ENCODE results near the gene ACRV1. TPM values are rescaled to one million over a fixed set of nuclear protein-coding genes. Genes with fewer than 3 reads are reported as not detected.

The ACRV1 gene, protein sequence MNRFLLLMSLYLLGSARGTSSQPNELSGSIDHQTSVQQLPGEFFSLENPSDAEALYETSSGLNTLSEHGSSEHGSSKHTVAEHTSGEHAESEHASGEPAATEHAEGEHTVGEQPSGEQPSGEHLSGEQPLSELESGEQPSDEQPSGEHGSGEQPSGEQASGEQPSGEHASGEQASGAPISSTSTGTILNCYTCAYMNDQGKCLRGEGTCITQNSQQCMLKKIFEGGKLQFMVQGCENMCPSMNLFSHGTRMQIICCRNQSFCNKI
- total RNA-seq (ENCODE audit: low replicate concordance) = not detected in 2 replicates

DNA sequence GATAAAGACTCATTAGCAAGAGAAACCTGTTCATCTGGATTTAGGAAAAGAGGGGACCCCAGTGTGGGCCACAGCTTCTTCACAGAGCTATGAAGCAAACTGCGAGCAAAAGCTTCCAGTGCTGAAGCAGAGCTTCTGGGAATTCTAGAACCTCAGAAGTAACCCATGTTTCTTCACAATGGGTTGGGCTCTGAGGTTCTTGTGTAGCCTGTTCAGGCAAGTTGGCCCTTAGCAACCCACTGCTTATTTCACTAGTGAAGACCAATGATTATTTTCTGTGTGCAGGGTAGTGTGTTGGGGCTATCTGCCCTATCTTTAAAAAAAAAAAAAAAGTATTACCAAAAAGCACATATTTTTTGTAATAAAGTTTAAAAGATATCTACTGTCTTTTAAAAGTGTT, at the start of gene ACRV1:
Gene ACRV1, minus strand, starts transcription at position 101 of the 400 bp plus-strand sequence. Its CDS starts 67 bp downstream, at position 34.

DNA sequence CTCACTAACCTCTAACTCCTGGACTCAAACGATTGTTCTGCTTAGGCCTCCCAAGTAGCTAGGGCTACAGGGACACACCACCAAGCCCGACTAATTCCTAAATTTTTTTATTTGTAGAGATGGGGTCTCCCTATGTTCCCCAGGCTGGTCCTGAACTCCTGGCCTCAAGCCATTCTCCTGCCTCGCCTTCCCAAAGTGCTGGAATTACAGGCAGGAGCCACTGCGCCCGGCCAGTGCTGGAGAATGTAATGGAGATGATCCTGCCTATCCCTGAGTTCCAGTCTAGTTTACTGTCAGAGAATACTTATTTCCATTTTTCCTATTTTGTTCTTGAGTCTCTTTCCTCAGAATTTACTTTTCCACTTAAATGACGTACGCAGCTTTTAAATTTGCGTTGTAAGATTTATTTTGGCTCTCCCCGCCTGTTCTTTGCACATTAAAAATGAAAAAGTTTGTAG, 55.9 kb downstream of the ACRV1 start, which contains the start of gene CHEK1:
Gene CHEK1, plus strand, starts transcription at position 408 of the 458 bp plus-strand sequence. CDS start 1,606 bp downstream, outside the sequence.

Other genes with a start within 250 kb of the ACRV1 start
- 115 and 135 TPM in 2 replicates for gene FEZ1, start 184.6 kb downstream of the ACRV1 start, total RNA-seq (ENCODE audit: low replicate concordance)
- 76.6 and 98.1 TPM in 2 replicates for gene EI24, start 111.4 kb downstream of the ACRV1 start, total RNA-seq (ENCODE audit: low replicate concordance)
- 245 and 789 TPM in 2 replicates for gene STT3A, start 88.0 kb downstream of the ACRV1 start, total RNA-seq (ENCODE audit: low replicate concordance)
- 14.2 and 16.1 TPM in 2 replicates for gene CHEK1, start 55.7 kb downstream of the ACRV1 start, total RNA-seq (ENCODE audit: low replicate concordance)
- not detected in 2 replicates for gene PATE1, start 65.4 kb upstream of the ACRV1 start, total RNA-seq (ENCODE audit: low replicate concordance)
- gene PATE2, start 98.0 kb upstream of the ACRV1 start, total RNA-seq (ENCODE audit: low replicate concordance) = 0.15 TPM in 1 of 2 replicates, not detected in the other
- gene PATE3, start 107.3 kb upstream of the ACRV1 start, total RNA-seq (ENCODE audit: low replicate concordance) = not detected in 2 replicates
- gene PATE4, start 152.5 kb upstream of the ACRV1 start, total RNA-seq (ENCODE audit: low replicate concordance) = not detected in 2 replicates
- 3.0 and 4.0 TPM in 2 replicates for gene HYLS1, start 206.8 kb upstream of the ACRV1 start, total RNA-seq (ENCODE audit: low replicate concordance)
- gene PUS3, start 222.4 kb upstream of the ACRV1 start, total RNA-seq (ENCODE audit: low replicate concordance) = 10.9 and 12.1 TPM in 2 replicates
- 0.12 TPM in 1 of 2 replicates, not detected in the other for gene DDX25, start 223.7 kb upstream of the ACRV1 start, total RNA-seq (ENCODE audit: low replicate concordance)